NCI-H345 treated with DMSO at 0.1 percent for 48 hours (cell line): Measurements from ENCODE around the gene PPP1R8.
"Not testable (repeated sequence)": the region's sequence is repeated elsewhere in the genome, so short reads cannot be mapped to it uniquely, and the experiment has no call there.

Source experiments
- DNase-seq: peaks from one replicate; lab custom pipeline; 2025; ENCODE audit not compliant: unreplicated experiment; lab: John Stamatoyannopoulos, UW

The PPP1R8 gene

DNA sequence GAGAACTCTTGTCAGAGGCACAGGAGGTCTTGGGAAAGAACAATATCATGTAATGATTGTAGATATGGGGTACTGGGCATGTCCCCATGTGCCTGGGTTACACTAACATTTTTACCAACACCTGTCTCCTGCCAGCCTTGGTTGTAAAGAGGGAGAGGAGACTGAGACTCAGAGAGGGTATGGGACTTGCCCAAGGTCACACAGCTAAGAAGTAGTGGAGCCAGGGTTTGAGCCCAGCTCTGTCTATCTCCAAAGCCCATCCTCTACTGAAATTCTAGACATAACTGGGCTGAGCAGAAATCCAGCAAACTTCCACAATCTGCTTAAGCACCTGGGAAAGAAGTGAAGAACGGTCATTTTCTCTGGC is 39.1 kb downstream of the PPP1R8 start:
- no peak for DNase-seq

DNA sequence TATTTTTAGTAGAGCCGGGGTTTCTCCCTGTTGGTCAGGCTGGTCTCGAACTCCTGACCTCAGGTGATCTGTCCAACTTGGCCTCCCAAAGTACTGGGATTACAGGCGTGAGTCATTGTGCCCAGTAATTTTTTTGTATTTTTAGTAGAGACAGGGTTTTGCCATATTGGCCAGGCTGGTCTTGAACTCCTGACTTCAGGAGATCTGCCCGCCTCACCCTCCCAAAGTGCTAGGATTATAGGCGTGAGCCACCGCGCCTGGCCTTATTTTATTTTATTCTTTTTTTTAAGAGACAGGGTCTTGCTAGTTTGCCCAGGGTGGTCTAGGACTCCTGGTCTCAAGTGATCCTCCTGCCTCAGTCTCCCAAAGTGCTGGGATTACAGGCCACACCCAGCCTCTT is 40.5 kb downstream of the PPP1R8 start:
- DNase-seq: not testable (repeated sequence)

DNA sequence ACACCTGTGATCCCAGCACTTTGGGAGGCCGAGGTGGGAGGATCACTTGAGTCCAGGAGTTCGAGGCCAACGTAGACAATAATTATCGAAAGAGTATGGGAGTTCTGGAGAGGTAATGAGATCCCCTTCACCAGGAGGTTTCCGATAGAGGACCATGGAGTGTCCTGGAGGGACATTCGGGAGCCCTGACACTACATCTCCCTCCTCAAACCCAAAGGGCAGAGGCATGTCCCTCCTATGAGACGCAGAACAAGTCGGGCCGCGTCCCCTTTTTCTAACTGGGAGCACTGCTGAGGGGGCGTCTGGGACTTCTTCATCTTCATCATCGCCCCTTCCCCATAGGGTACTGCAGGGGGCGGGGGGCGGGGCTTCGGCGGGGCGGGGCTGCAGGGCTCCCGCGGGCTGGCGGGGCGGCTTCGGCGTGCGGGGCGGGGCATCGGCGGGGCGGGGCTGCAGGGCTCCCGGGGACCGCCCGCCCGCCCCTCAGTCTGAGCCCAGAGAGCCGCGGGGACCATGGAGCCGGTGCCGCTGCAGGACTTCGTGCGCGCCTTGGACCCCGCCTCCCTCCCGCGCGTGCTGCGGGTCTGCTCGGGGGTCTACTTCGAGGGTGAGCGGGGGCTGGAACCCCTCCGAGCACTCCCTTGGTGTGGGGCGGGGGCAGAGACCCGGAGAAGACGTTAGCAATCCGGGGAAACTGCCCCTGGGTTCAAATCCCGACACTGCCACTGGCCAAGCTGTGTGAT is 41.6 kb downstream of the PPP1R8 start, which contains the start of gene THEMIS2:
TSS of gene THEMIS2 (plus strand) at position 486 of the 743 bp plus-strand sequence. CDS start at position 514, 28 bp downstream.
- DNase-seq: no peak

DNA sequence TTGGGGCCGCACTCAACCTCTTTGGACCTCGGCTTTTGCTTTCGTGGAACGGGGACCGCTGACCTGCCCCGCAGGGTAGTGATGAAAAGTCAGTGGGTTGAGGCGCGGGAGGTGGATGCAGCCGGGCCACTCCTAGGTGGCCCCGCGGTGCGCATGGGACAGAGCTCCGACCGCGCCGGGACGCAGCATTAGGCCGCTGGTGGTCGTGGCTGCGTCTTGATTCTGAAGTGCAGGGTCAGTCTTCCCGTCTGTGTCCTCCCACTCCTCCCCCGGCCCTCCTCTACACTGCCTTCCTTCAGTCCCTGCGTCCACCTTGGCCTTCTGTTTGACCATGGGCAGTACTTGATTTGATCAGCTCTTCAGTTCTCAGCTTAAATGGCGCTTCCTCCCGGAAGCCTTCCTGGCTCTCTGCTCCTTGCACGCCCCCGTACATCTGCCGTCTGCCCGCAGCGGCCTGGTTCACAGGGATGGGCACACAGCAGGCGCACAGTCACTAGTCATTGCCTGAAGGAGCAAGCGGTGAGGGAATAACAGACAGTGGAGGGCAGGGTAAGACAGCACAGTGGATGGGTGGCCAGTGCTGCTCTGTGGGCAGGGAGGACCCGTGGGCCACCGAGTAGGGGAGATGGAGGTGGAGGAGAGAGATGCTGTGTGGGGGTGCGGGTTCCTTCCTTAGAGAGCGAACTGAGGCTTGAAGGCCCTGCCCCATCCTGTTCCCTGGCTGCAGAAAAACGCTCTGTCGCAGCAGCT is 42.4 kb downstream of the PPP1R8 start:
- no peak for DNase-seq

DNA sequence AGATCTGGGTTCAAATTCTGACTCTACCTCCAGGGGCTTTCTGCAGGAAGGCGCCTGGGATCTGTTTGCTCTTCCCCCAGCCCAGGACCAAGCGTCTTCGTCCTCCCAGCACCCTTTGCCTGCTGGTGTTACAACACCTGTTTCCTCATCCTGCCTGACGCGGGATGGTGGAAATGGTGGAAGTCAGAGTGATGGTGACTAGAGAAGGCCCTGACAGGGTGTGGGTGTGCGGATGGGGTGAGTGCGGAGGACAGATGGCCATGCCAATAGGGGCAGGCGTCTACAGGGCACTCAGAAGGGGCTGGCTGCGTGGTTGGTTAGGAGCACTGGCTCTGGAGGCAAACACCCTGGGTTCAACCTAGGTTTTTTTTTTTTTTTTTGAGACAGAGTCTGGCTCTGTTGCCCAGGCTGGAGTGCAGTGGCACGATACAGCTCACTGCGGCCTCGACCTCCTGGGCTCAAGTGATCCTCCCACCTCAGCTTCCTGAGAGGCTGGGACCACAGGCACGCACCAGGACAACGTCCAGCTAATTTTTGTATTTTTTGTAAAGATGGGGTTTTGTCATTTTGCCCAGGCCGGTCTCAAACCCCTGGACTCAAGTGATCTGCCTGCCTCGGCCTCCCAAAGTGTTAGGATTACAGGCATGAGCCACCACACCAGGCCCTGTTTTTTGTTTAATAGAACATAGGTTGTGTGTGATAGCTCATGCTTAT is 43.2 kb downstream of the PPP1R8 start:
- DNase-seq: no peak

DNA sequence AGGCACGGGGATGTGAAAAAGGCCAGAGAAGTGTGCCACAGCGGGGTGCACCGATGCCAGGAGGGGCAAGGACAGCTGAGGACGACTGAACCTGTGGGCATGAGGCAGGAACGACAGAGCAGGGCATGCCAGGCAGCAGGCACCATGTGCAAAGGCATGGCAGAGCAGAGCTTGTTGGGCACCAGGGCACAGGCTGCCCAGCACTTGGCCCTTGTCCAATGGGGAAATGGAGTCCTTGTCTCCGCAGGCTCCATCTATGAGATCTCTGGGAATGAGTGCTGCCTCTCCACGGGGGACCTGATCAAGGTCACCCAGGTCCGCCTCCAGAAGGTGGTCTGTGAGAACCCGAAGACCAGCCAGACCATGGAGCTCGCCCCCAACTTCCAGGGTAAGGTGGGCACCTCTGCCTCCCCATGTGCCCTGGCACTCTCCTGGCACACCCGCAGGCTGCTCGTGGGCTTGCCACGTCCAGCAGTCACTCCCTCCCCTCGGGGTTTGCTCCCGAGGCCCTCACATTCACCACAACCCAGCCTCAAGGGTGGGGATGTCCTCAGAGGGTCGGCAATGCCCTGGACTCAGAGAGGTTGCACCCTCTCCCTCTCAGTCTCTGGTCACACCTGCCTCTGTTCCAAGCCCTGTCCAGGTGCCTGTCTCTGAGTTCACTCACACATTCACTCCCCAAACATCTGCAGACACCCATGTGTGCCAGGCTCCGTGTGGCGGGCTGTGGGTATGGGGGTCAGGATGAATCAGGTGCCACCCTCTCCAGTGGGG is 45.9 kb downstream of the PPP1R8 start:
- DNase-seq: no peak

DNA sequence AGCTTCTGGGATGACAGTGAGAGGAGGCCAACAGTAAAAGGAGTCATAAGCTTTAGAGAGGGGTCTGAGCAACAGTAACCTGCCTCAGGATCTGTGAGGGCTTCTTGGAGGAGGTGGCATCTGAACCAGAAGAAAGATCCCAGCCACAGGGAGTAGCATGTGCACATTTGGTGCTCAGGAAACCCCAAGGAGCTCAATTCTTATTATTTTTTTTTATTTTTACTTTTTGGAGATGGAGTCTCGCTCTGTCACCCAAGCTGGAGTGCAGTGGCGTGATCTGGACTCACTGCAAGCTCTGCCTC is 46.5 kb downstream of the PPP1R8 start:
- DNase-seq: no peak

DNA sequence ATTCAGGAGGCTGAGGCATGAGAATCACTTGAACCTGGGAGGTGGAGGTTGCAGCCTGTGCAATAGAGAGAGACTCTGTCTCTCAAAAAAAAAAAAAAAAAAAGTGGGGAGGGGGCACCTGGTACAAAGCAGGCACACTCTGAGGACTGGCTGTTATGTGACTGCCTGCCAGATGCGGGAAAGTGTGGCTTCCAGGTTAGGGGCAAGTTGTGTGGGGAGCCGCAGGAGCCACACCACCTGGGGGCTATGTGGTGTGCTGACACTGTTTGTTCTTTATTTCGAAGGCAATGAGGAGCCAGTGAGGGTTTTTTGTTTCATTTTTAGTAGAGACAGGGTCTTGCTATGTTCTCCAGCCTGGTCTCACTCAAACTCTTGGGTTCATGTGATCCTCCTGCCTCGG is 47.5 kb downstream of the PPP1R8 start:
- no peak for DNase-seq

DNA sequence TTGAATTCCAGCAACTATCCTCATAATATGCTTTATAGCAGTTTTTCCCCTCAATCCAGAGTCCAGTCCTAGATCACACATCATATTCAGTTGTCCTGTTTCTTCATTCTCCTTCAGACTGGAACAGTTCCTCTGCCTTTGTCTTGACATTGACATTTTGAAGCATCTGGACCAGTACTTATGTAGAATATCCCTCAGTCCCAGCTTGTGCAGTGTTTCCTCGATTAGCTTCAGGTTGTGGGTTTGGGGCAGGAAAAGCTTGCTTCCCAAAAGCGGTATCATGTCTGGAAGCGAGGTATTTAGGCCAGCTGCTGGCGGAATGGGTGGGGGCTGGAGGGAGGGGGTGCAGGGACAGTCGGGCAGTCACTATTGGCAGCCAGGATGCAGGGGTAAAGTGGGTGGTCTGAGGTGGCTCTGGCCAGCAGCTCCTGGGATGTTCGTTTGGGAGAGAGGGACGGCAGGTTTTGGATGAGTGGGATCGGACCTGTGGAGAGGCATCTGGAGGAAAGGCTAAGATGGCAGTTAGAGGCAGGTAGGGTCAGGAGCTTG is 48.3 kb downstream of the PPP1R8 start:
- no peak for DNase-seq

DNA sequence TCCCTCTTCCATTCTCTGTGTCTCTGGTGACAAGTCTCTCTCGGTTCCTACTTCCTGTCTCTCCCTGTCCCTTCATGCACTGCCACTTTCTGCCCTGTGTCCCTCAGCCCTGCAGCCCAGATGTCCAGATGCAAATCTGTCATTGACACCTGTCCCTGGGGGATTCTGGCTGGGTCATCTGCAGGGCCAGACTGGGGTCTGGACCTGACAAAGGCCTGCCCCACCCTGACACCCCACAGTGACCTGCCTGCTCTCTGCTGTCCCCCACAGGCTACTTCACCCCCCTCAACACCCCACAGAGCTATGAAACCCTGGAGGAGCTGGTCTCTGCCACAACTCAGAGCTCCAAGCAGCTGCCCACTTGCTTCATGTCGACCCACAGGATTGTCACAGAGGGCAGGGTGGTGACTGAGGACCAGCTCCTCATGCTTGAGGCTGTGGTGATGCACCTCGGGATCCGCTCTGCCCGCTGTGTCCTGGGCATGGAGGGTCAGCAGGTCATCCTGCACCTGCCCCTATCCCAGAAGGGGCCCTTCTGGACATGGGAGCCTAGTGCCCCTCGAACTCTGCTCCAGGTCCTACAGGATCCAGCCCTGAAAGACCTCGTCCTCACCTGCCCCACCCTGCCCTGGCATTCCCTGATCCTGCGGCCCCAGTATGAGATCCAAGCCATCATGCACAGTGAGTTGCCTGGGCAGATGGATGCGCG is 48.9 kb downstream of the PPP1R8 start:
- DNase-seq: no peak

DNA sequence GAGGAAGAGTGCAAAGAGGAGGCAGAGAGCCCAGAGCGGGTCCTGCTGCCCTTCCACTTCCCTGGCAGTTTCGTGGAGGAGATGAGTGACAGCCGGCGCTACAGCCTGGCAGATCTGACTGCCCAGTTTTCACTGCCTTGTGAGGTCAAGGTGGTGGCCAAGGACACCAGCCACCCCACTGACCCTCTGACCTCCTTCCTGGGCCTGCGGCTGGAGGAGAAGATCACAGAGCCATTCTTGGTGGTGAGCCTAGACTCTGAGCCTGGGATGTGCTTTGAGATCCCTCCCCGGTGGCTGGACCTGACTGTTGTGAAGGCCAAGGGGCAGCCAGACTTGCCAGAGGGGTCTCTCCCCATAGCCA is 51.9 kb downstream of the PPP1R8 start:
- no peak for DNase-seq

DNA sequence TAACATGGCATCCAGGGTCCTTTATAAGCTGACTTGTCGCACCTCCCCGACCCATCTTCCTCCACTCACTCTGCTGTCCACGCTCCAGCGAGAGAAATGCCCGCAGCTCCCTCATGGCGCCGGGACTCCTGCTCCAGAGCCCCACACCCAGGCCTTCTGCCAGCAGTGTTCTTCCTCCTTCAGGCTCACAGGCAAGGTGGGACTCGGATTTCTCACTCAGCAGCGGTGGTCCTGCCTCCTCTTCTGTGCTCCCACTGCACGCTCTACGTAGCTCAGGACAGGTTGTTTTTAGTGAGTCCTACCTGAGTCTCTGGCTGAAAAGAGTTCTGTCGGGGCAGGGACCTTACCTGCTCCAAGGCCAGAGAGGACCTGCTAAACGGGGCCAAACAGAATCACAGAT is 53.0 kb downstream of the PPP1R8 start:
- DNase-seq: no peak

DNA sequence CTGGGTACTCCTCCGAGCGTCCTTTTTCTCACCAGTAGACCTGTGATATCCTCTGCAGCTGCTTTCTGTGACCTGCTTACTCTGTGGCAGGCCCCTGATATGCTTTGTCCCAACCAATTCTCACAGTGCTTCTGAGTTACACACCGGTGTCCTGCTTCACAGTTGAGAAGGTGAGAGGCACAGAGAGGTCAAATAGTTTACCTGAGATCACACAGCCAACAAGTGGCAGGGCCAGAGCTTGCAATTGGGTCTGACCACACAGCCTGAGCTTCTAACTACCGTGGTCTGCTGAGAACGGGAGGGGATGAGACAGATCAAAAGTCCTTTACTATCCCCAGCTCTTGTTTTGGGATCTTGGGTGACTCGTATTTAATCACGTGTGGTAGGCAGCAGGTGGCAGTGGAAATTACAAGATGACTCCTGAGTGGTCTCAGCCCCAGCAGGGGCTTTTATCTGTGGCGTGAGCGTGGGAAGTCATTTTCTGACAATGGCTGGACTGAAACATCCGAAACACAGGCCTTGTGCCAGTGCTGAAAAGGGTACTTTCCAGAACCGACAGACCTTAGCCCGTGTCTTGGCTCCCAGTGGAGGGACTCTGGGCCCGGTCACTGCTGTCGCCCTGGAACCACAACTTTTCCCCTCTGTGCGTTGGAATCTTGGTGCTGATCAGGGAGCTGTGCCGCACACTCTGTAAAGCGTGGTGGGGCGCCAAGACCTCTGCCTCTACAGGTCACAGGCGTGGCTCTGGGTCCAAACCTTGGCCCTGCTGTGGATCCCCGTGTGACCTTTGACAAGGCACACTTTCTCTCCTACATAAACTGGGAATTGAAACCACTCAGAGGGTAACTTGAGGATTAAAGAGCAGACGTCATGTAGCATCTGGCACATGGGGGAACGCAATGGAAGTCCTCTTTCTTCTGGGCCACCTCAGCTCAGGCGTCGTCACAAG is 53.7 kb downstream of the PPP1R8 start:
- DNase-seq: no peak

DNA sequence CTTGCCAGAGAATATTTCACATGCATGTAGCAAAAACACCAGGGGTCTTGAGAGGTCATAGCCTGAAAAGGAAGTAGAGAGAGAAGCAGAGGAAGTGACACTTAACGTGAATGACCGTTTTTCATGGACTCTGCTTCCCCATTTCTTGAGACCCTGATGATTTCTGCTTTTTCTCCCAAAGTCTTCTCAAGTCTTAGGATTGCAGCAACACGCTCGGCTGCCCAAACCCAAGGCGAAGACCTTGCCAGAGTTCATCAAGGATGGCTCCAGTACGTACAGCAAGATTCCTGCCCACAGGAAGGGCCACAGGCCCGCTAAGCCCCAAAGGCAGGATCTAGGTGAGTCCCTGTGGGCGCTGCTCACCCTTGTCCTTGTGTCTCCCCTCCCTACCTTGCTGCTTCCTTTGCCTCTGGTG is 54.5 kb downstream of the PPP1R8 start:
- no peak for DNase-seq

DNA sequence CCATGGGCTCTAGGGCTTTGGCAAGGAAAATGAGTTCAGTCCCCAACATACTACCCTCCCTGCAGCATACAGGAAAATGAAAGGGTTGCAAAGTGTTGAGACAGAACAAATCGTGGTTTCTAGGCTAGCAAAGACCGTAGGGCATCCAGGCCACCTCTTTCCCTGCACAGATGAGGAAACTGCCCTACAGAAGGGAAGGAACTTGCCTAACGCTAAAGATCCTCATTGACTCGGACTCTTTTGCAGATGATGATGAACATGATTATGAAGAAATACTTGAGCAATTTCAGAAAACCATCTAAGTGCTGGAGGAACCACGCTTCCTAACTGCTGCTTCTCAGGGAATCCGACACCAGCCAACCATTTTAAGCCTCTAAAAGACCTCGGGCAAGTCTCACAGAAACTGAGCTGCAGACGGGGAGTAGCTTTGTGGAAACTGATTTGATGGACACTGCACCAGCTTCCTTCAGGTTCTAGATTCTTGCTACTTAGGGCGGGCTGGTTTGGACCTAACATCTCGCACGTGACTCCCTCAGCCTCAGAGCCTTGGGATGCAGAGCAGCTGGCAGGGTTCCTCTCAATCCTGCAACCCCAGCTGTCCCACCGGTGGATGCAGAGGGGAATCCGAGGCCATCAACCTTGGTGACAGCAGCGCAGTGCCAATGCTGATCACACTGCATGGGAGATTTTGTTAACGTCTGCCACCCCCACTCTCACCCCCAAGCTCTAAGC is 55.2 kb downstream of the PPP1R8 start:
- DNase-seq: no peak

DNA sequence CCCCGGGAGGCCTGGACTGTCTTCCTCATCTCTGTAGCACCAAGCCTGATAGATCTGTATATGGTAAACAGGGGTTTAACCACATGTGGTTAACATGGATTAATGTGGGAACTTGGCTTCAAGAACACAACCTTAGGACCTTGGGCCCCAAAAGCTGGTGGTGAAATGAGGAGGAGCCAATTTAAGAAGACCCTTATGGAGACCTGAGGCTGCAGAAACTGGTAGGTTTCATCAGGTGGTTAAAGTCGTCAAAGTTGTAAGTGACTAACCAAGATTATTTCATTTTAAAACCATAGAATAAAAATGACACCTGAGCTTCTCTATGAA is 55.7 kb downstream of the PPP1R8 start:
- no peak for DNase-seq

DNA sequence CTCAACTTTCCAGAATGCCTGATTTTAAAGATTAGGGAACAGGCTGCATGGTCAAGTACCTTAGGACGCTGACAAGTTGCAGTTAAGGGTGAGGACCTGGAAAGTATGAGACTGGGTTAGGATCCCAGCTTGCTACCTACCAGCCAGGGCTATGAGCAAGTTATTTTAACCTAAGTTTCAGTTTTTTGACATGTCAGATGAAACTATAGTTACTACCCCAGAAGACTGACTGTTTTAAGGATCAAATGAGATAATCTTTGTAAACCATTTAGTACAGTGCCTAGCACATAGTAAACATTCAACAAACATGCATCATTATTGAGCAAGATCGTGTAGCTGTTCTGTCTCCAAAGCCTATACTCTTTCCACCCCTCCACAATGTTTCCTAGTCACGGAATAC is 56.2 kb downstream of the PPP1R8 start:
- DNase-seq: no peak

DNA sequence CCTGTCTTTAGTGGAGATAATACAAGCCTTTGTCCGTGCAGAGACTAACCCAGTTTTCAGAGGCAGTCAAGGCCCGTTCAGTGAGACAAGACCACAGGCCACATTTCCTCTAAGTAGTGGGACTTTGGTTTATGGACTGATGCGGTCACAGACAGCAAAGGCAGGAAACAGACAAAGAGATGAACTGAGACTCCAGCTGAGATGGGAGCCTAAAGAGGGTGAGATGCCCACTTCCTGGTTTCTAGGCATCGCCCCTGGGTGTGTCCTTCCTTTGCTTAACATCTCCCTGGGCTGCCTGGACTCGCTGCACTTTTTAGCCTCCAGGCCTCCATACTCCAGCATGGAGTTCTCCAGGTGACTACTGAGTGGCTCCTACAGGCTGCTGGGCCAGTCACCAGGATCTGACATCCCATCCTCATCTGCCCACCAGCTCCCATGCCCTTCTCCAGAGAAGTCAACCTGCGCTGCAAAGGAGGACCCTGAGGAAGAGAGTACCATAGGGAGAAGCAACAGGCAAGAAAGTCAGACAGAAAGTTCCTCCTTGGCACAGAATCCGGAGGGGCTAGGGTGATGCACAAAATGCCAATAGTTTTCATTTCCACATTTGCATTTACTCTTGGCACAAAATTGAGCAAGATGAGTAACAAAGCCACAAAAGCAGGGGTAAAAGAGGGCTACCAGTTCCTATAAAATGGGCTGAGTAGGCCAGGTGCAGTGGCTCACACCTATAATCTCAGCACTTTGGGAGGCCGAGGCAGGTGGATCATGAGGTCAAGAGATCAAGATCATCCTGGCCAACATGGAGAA is 56.8 kb downstream of the PPP1R8 start:
- DNase-seq: no peak
